ENCODE measurements around the gene KCNQ5. TPM values are rescaled to one million over a fixed set of nuclear protein-coding genes. Genes with fewer than 3 reads are reported as not detected.

Gene KCNQ5
- total RNA-seq, 1 experiment from 2014 or later = 9.4 TPM

DNA sequence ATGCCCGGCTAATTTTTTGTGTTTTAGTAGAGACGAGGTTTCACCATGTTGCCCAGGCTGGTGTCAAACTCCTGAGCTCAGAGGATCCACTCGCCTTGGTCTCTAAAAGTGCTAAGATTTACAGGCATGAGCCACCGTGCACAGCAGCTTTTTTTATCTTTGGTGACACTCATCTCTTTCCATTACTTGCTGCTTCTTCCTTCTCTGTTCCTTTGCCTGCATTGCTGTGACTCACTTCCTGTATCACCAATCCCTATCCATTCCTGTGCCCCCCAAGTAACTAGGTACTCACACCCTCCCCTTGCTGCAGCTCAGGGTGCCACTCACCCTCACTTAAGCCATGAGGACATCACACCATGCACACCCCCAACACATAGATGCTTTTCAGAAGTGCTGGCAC, 578.9 kb downstream of the KCNQ5 start:
- ChIA-PET CTCF (interaction anchor here (0.6 kb wide), 1 partner anchor 67 kb away, joined by 3 read pairs; no protein-coding TSS in a partner anchor), POLR2A (no interaction called here)
- Histone ChIP-seq H3K27me3 (ENCODE audit: control insufficient read depth, insufficient read depth, low read length) (no peaks in the 10 kb centered on the region), H3K27ac (ENCODE audit: low read length) (no peak overlapping the region), H3K4me3 (ENCODE audit: low read depth in 2 of 2, low read length in 2 of 2) (no peak overlapping the region), H3K36me3 (ENCODE audit: control insufficient read depth, insufficient read depth, low read length) (no peaks in the 10 kb centered on the region), H3K4me1 (ENCODE audit: control insufficient read depth, insufficient read depth, low read length) (no peaks in the 10 kb centered on the region), H3K9me3 (ENCODE audit: control insufficient read depth, insufficient read depth, low read depth, low read length) (no peaks in the 10 kb centered on the region)
- TF ChIP-seq SIN3A (IDR thresholded peaks at IDR 0.05; ENCODE audit: borderline replicate concordance, insufficient read depth, low read depth, low read length) = no peak
- TF ChIP-seq POLR2AphosphoS5 (IDR thresholded peaks at IDR 0.05; ENCODE audit: low read depth, low read length) = no peak
- TF ChIP-seq TCF7L2 (IDR thresholded peaks at IDR 0.05; ENCODE audit: low read depth, low read length) = no peak
- TF ChIP-seq, protein P1, sequence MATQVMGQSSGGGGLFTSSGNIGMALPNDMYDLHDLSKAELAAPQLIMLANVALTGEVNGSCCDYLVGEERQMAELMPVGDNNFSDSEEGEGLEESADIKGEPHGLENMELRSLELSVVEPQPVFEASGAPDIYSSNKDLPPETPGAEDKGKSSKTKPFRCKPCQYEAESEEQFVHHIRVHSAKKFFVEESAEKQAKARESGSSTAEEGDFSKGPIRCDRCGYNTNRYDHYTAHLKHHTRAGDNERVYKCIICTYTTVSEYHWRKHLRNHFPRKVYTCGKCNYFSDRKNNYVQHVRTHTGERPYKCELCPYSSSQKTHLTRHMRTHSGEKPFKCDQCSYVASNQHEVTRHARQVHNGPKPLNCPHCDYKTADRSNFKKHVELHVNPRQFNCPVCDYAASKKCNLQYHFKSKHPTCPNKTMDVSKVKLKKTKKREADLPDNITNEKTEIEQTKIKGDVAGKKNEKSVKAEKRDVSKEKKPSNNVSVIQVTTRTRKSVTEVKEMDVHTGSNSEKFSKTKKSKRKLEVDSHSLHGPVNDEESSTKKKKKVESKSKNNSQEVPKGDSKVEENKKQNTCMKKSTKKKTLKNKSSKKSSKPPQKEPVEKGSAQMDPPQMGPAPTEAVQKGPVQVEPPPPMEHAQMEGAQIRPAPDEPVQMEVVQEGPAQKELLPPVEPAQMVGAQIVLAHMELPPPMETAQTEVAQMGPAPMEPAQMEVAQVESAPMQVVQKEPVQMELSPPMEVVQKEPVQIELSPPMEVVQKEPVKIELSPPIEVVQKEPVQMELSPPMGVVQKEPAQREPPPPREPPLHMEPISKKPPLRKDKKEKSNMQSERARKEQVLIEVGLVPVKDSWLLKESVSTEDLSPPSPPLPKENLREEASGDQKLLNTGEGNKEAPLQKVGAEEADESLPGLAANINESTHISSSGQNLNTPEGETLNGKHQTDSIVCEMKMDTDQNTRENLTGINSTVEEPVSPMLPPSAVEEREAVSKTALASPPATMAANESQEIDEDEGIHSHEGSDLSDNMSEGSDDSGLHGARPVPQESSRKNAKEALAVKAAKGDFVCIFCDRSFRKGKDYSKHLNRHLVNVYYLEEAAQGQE (IDR thresholded peaks at IDR 0.05; ENCODE audit: insufficient read depth in 1 of 2, low read depth in 2 of 2, low read length in 1 of 2) = no peak
- no peak for TF ChIP-seq CTCF (IDR thresholded peaks at IDR 0.05)
- no peak for DNase-seq (ENCODE audit: low read depth, low spot score)
- in situ Hi-C loops (cut with HindIII; ENCODE audit: low pct_unique_long_range_greater_than_20kb, low sequenced_read_pairs) (no loop called here), intact Hi-C loops (cut with micrococcal nuclease; ENCODE audit: unreplicated experiment) (no loop called here)
- ATAC-seq = 0 out of 2 replicates have a peak, but pooled peaks have one; percentile 24
- BruUV-seq (replicated peaks) = no TSS peak

GRCh38 chr6:73203098-73203497, 581.2 kb downstream of the KCNQ5 start:
- no peak for DNase-seq (ENCODE audit: low read depth, low spot score)
- POLR2A ChIA-PET = no interaction called here
- intact Hi-C loops (cut with micrococcal nuclease; ENCODE audit: unreplicated experiment) = no loop called here

More at GRCh38 chr6:73203098-73203497, 581.2 kb downstream of the KCNQ5 start:
- Histone ChIP-seq H3K4me1 (ENCODE audit: control insufficient read depth, insufficient read depth, low read length) (no peaks in the 10 kb centered on the region), H3K27me3 (ENCODE audit: control insufficient read depth, insufficient read depth, low read length) (no peaks in the 10 kb centered on the region), H3K36me3 (ENCODE audit: control insufficient read depth, insufficient read depth, low read length) (no peaks in the 10 kb centered on the region), H3K27ac (ENCODE audit: low read length) (no peak overlapping the region), H3K4me3 (ENCODE audit: low read depth in 2 of 2, low read length in 2 of 2) (no peak overlapping the region), H3K9me3 (ENCODE audit: control insufficient read depth, insufficient read depth, low read depth, low read length) (no peaks in the 10 kb centered on the region)
- in situ Hi-C loops (cut with HindIII; ENCODE audit: low pct_unique_long_range_greater_than_20kb, low sequenced_read_pairs) = no loop called here
- BruUV-seq (replicated peaks) = no TSS peak
- CTCF ChIA-PET = no interaction called here
- ATAC-seq = no peak
- TF ChIP-seq, protein P1 (IDR thresholded peaks at IDR 0.05; ENCODE audit: insufficient read depth in 1 of 2, low read depth in 2 of 2, low read length in 1 of 2) = no peak
- TF ChIP-seq CTCF (IDR thresholded peaks at IDR 0.05) (no peak), TCF7L2 (IDR thresholded peaks at IDR 0.05; ENCODE audit: low read depth, low read length) (no peak), POLR2AphosphoS5 (IDR thresholded peaks at IDR 0.05; ENCODE audit: low read depth, low read length) (no peak), SIN3A (IDR thresholded peaks at IDR 0.05; ENCODE audit: borderline replicate concordance, insufficient read depth, low read depth, low read length) (no peak)

Measured in Panc1 (cell line).